ENCODE results near the gene ATF6.

The ATF6 gene

DNA sequence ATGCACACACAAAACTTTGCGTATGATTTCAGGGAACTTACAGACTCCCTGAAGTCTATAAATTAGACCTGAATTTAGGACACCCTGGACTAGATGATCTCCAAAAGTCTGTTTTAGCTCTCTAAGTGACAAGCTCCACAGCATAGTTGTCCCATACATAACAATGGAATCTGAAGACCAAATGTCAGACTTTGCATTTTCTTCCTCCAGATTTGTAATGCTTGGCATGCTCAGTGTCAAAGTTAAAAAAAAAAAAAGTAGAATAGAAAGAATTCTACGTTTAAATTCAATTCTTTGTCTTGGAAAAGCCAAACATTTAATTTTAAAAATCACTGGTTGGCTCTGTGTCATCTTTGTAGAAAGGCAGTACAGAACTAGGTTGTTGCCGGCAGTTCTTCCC, 190.8 kb downstream of the ATF6 start:
- no peak for DNase-seq (ENCODE audit: extremely low read depth in 1 of 2, low read depth in 1 of 2)

DNA sequence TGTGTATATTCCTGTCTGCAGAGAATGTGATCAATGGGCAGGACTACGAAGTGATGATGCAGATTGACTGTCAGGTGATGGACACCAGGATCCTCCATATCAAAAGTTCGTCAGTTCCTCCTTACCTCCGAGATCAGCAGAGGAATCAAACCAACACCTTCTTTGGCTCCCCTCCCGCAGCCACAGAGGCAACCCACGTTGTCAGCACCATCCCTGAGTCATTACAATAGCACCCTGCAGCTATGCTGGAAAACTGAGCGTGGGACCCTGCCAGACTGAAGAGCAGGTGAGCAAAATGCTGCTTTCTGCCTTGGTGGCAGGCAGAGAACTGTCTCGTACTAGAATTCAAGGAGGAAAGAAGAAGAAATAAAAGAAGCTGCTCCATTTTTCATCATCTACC, 192.3 kb downstream of the ATF6 start:
- DNase-seq (ENCODE audit: extremely low read depth in 1 of 2, low read depth in 1 of 2): no peak

DNA sequence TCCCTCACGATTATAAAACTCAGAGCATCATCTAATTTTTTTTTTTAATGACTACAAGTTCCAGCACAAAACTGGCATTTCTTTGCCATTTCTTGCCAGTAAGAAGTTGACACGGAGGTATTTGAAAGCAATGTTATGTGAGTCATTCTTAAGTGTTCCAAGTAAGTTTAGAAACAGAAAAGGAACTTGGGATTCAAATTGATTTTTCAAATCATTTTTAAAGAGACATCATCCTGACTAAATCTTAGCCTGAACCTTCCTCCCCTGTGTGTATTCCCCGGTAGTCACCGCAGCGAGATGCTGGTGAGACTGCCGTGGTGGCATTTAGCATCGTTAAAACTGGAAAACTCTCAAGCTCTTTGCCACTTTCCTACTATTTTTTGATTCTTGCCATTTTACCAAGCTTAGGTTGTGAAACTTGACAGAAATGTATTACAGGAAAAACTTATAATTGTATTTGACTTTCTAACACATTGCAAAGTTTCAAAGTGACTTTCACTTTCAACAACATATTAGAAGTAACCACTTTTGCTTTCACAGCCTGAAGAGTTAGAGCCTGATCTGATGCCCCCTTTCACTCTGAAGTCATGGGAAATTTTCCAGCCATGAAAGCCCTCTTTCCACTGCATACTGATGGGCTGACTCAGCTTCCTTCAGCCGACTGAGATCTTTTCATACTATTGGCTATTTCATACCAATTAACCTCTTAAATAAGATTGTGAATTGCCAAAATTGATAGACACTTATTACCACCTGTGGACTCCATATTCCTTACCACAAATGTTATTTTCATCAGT, 196.2 kb downstream of the ATF6 start:
- DNase-seq (ENCODE audit: extremely low read depth in 1 of 2, low read depth in 1 of 2): no peak

DNA sequence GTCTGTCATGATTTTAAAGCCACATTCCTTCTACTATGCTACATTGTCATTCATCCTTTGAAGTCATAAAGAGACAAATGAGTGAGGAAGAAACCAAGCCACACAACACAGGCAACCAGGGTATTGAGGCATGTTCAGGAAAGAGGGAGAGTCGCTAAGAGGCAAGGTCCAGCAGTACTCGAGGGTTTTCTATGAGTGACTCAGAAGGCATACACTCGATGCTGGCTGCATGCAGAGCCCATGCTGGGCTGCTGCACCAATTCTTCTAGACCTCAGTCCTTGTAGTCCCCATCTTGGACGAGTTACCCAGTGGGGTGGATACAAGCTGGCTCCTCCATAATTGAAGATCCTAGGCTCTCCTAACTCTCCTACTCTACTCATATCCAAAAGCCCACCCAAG, 199.9 kb downstream of the ATF6 start:
- no peak for DNase-seq (ENCODE audit: extremely low read depth in 1 of 2, low read depth in 1 of 2)

DNA sequence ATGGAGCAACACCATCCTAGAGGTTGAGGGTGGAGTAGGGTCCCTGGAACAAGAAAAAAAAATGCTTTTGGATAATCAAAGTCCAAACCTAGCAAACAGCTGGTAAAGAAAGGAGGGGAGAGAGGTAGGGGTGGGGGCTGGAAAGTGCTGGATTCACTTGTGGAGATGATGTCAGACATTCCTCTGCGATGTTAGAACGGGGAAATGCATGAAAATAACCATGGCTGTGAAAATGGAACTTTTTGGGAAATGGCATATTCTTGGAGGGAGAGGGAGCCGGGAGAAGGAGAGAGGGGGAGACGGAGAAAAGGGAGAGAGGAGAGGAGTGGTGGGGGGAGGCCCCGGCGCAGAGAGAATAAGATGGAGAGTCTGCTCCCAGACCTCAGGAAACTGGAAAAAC, 203.9 kb downstream of the ATF6 start:
- no peak for DNase-seq (ENCODE audit: extremely low read depth in 1 of 2, low read depth in 1 of 2)

DNA sequence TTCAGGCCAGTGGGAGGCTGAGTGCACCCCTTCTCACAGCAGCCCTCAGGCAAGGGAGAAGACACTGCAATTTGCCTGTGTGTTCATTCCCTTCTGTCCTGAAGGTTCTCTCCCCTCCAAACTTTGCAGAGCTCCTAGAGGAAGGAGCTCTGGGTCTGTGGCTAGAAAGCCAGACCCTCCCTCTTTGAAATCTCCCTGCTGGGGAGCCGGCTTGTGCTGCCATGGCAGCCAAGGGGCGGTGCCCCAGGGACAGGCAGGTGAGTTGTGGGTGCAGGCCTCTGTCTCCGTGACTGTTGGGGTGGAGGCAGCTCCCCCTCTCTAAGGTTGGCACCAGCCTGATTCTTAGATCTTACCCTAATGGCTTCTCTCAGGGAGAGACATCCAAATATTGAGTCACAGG, 204.5 kb downstream of the ATF6 start:
- no peak for DNase-seq (ENCODE audit: extremely low read depth in 1 of 2, low read depth in 1 of 2)

DNA sequence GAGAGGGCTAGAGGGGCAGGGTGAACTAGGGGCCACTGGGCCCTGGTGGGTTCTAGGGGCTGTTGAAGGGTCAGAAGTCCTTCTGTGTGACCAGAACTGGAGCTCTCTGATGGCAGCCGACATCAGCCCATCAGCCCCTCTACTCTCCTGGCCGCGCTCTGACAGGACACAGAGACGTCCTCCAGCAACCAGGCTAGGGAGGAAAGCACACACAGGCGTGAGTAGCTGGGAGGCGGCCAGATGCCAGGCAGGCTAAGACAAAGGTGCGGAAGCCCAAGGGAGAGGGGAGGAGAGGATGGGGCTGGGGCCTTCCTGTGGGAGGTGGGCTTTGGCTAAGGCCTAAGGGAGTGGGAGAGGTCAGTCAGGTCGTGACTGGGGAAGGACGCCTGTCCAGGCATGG, 206.7 kb downstream of the ATF6 start:
- DNase-seq (ENCODE audit: extremely low read depth in 1 of 2, low read depth in 1 of 2): no peak

DNA sequence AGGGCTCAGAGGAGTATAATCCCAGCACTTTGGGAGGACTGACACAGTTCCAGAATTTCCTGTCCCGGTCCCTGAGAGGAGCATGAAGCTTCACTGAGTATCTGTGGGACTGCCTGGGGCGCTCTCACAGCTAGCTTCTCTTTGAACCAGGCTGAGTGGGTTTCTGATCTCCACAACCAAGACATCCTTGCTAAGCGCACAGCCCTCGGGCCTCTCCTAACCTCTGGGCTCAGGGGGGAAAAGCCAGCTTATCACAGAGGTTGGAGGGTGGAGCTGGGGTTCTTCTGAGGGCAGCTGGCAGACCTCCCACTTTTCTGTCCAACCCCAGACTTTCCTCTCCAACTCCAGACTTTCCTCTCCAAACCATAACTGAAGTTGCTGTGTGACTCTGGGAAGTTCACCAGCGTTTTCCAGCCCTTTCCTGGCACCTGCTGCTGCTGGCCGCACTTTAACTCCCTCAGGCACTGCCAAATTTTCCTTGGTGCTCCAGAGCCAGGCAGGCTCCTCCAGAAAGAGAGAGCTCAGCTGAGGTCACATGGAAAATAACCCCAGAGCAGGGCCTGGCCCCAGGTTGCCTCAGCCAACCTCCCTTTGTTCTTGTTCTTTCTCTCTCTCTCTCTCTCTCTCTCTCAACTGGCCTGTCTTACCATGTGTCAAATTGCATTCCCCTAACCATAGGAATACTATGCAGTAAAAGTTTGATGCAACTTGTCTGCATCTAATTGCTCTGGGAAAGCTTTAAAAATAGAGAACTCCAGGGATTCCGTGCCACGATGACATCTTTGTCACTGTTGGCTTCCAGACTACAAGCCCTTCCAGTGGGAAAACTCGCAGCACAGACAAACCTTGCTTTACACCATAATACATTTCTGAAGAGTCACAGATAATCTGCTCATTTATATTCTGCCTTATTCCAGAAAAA, 208.1 kb downstream of the ATF6 start:
- no peak for DNase-seq (ENCODE audit: extremely low read depth in 1 of 2, low read depth in 1 of 2)

DNA sequence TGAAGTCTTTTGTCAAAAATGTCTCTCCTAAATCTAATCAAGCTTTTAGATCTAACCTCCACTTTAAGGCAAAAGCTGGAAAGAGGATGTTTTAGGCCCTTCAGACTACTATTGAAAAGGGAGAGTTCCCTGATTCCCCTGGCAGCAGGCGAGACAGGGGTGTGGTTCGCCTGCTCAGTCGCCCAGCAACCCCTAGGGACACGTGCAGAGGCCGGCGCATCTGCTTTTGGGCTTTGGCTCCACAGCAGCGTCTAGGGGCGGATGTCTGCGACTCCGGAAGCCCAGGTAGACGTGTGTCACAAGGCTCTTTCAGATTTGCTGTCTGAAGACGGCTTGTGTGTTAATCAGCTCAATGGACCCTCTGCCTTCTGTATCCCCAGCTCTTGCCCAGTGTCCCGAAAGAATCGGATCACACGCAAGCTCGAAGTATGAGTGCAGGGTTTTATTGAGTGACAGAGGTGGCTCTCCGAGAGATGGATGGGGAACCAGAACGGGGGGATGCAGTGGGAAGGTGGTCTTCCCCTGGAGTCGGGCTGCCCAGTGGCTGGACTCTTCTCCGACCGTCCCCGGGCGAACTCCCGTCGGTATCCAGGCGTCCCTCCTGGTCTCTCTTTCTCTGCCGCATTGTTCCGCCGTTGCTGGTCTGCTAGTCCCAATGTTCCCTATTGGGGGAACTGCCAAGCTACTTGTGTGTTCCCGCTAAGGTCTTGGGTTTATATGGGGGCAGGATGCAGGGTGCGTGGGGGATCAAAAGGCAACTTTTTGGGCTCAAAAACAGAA, 212.1 kb downstream of the ATF6 start:
- DNase-seq (ENCODE audit: extremely low read depth in 1 of 2, low read depth in 1 of 2): no peak

DNA sequence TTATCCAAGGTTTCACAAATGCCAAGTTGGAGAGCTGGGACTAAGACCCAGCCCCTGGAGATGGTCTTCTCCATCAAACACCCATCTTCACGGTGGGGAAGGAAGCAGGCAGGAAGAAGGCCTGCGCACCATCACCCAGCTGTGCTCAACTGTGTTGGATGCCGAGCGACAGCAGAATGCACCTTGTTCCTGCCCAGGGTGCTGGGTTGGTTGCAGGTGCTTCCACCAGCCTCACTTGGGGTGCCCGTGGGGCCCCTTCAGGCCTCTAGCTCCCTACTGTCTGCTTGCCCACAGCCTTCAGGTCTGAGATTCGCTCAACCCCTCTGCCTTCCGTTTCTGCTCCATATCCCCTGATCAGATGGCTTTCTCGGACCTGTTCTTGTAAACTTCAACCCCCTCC, 215.0 kb downstream of the ATF6 start:
- DNase-seq (ENCODE audit: extremely low read depth in 1 of 2, low read depth in 1 of 2): no peak

DNA sequence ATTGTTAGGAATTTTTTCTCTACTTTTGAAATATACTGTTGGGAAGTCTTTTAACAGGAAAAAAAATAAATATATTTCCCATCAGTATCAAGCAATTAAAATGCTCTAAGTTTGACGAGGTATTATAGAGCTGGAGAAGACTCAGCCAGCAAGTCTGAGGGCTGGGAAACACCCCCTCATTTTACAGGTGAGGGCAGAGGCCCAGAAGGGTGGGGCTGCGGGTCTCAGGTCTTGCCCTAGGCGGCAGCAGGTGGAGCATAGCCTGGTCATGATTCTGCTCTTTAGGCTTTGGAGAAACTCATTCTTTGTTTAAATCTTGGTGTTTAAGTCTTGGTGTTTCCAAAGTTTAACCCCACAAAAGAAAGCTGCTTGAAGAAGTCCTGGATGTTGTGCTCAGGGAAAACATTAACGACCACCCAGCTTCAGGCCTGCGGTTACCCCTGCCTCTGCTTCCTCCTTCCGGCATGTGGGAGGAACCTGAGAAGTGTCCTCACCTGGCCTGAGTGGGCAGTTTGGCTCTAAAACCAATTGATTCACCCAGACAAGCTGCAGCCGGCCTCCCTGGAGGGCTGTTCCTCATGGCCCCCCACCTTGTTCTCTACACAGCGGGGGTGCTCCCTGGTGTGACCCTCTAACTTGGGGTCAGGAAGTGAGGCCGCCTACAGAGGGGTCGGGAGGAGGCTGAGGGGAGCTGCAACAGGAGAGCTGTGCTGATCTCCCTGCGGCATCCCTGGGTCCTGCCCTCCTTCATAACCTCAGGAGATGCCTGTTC, 215.8 kb downstream of the ATF6 start:
- DNase-seq (ENCODE audit: extremely low read depth in 1 of 2, low read depth in 1 of 2): no peak

DNA sequence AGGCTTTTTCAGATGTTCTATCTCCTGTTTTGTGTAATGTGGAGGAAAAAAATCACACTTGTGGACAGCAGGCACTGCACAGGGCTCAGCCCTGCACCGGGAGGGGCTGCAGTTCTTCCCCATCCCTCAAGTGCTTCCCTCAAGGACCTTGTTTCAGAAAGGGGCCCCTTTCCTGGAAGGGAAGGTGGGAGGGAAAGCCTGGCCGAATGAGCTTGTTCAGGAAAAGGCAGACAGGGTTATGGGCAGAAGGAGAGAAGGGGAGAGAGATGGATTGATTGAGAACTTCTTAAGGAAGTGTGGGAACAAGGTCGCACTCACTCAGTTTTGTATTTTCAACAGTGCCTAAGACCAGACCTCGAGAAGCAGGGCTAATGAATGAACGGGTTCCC, 216.4 kb downstream of the ATF6 start:
- no peak for DNase-seq (ENCODE audit: extremely low read depth in 1 of 2, low read depth in 1 of 2)

DNA sequence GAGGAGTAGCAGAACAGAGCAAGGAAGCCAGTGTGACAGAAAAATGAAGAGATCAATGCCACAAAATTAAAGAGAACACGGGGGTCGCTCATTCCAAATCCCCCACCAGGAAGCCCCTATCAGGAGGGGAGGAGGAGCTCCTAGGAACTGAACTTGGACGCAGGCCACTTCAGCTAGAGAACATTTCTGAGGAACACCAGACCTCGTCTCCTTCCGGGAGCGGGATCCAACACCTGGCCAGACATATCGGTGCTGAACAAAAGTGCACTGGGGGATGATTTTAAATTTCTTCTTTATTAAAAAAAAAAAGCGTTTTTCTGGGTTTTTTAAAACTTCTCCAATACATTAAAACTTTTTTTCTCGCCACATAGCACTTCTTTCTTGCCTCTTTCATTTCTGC, 216.8 kb downstream of the ATF6 start:
- DNase-seq (ENCODE audit: extremely low read depth in 1 of 2, low read depth in 1 of 2): no peak

DNA sequence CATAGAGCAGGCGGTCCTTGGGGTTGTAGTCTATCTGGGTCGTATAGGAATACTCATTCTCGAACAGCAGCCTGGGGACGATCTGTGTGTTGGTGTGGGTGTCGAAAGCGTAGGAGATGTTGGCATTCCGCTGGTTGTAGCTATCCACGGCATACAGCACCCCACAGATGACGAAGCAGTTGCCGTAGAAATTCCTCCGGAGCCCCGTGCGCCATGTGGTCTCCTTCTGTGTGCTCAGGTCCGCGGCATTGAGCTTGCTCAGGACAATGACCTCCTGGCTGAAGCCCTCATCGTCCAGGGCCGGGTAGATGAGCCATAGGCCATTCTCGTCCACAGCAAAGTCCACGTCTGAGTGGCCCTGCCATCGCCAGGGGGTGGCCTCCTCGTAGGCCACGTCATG, 217.6 kb downstream of the ATF6 start:
- no peak for DNase-seq (ENCODE audit: extremely low read depth in 1 of 2, low read depth in 1 of 2)

DNA sequence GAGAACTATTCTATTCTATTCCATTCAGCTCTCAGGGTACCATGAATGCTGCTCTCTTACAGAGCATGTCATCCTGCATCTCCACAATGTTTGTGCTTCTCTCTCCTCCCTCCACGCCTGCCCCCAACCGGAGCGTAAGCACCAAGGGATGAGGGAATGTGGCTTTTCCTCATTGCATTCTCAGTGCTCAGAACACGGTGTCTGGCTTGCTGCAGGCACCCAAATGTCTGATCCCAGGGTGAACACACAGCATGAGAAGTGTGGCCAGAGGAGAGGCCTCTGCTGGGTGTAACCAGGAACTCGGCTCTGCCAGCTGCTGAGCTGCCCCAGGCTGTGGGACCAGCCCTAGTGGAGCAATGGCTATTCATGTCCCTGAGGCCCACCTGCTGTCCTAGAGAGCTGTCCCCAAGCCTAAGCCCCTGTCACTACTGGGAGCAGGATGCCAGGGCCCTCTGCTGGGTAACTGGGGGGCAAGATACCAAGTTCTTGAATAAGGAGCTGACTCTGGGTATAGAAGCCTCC, 219.2 kb downstream of the ATF6 start:
- no peak for DNase-seq (ENCODE audit: extremely low read depth in 1 of 2, low read depth in 1 of 2)

DNA sequence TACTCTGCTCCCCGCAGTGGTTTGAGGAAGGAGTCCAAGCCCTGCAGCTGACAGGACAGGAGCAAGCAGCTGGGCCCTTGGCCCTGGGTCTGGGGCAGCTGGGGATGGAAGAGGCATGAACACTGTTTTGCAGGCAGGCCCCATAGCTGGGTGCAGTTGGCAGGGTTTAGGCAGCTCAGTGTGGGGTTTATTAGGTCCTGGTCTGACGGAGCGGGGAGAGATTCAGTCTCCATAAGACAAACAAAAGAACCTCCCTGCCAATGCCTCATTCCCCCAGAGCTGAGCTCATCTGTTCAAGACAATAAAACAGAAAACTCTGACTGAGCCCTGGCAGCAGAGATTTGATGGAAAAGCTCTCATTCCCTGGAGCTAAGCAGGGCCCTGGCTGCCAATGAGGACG, 220.2 kb downstream of the ATF6 start:
- DNase-seq (ENCODE audit: extremely low read depth in 1 of 2, low read depth in 1 of 2): no peak

DNA sequence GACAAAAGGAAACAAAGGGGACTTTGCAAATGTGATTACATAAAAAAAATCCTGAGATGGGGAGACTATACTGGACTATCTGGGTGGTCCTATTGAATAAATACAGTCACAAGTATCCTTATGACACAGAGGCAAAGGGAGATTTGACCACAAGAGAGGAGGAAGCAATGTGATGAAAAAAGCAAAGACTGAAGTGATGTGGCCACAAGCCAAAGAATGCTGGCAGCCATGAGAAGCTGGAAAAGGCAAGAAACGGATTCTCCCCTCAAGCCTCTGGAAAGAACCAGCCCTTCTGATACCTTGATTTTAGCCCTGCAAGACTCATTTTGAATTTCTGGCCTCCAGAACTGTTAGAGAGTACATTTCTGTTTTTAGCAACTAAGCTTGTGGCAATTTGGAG, 221.2 kb downstream of the ATF6 start:
- DNase-seq (ENCODE audit: extremely low read depth in 1 of 2, low read depth in 1 of 2): no peak

DNA sequence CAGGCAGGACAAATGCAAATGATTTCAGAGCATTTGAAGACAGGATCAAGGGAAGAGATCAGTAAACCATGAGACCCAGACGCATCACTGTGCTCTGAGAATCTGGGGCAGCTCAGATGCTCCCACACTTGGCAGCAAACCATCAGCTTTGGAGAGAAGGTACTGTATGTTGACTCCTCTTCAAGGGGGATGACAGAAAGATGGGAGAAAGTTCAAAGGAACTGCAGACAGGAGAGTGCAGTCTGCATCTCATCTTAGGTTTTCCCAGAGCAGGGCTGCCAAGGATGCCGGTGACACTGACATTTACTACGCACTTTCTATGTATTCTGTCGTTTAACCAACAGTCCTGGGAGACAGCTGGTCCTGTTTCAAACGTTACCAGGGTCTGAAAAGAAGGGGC, 221.8 kb downstream of the ATF6 start:
- DNase-seq (ENCODE audit: extremely low read depth in 1 of 2, low read depth in 1 of 2): no peak

DNA sequence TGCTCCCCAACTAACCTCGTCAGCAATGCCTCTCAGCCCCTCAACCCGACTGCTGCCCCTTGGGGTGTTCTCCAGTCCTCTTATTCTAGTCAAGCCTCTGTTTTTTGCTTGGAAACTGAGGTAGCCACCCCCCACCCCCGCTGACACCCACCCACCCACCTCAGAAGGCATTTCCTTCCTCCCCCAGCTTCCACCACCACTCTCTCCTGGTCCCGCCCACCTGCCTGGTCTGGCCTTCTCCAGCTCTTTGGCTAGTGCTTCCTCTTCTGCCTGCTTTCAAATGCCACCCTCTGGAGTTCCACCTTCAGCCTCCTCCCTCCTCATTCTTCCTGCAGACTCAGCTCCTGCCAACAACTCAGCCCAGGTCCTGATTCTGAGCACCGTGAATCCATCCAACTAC, 222.3 kb downstream of the ATF6 start:
- DNase-seq (ENCODE audit: extremely low read depth in 1 of 2, low read depth in 1 of 2): no peak

DNA sequence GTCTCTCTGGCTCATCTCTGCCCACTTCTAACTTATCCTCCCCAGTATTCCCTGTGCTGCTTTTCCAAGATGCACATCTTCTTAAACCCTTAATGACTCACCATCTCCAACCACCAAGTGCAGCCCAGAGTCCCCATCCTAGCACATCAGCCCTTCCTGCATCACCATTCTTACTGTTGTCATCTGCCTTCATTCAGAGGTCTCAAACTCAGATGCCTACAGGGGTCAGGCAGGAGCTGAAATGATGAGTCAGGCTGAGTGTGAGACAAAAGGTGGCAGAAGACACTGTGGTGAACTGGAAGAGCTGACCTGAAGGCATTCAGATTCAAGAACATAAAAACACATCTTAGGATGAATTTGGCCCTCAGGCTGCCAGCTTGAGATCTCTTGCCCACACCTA, 223.0 kb downstream of the ATF6 start:
- DNase-seq (ENCODE audit: extremely low read depth in 1 of 2, low read depth in 1 of 2): no peak

DNA sequence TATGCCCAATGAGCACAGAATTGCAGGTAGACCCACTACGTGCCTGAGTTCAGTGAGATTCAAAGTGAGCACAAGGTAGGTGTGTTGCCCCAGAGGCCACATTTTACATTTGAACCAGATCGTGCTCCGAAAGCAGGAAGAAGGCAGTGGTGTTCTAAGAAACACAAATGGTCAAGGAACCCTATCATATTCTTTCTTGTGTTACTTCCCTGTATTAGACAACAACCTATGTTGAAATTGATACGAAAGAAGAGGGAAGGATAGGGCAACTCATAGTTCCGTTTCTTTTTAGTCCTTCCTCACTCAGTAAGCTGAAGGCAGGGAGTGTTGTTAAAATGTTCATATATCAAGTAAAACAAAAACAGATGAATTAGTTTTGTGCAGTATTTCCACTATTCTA, 223.7 kb downstream of the ATF6 start:
- no peak for DNase-seq (ENCODE audit: extremely low read depth in 1 of 2, low read depth in 1 of 2)
